HEK293 (cell line): ENCODE results near the gene TRAM2.

Experiments used
- CTCF ChIA-PET: fragments of 350-600 bp; formaldehyde crosslinking; extraction: SDS; loops from one replicate; lab custom pipeline; 2021; ENCODE audit warnings: antibody characterized with exemption; lab: Yijun Ruan, JAX
- POLR2A ChIA-PET: fragments of 300-600 bp; formaldehyde crosslinking; extraction: SDS; loops from one replicate; lab custom pipeline; 2020; ENCODE audit warnings: antibody characterized with exemption, inconsistent platforms; lab: Yijun Ruan, JAX
- H3K27ac ChIP-seq: fragments of 200-500 bp; sonication (Bioruptor generic); 2 replicates; pipeline ENCODE4 v1.5.1; 2014; ENCODE audit warnings: low read depth, low read length, control low read depth, inconsistent platforms; ENCODE audit errors: extremely low read depth
- H3K36me3 ChIP-seq, 2 experiments: fragments of 200-500 bp in 1 of 2; sonication (Bioruptor generic) in 1 of 2; 1 replicate in 1 of 2; 2 replicates in 1 of 2; pipeline ENCODE4 v1.5.1; 2014 to 2017; ENCODE audit warnings: inconsistent platforms in 2 of 2, low read length in 2 of 2; ENCODE audit not compliant: control insufficient read depth in 2 of 2, insufficient read depth in 1 of 2
- H3K4me1 ChIP-seq: fragments of 200-500 bp; sonication (Bioruptor generic); 2 replicates; pipeline ENCODE4 v1.5.1; 2014; ENCODE audit warnings: mild to moderate bottlenecking, low read length, inconsistent platforms; ENCODE audit not compliant: control insufficient read depth, insufficient read depth
- H3K4me3 ChIP-seq: 2 replicates; pipeline ENCODE4 v1.5.1; 2011; ENCODE audit warnings: low read depth, mild to moderate bottlenecking, control low read depth, low read length, moderate library complexity
- H3K9me3 ChIP-seq: fragments of 200-500 bp; sonication (Bioruptor generic); 2 replicates; pipeline ENCODE4 v1.5.1; 2014; ENCODE audit warnings: low read depth, low read length, inconsistent platforms; ENCODE audit not compliant: control insufficient read depth, insufficient read depth
- EGR2 ChIP-seq: fragments of 450-650 bp; formaldehyde crosslinking; IDR thresholded peaks from 2 replicates; pipeline ENCODE4 v1.5.1; 2016; ENCODE audit warnings: low read depth, missing biosample characterization, missing genetic modification characterization
- GLI2 ChIP-seq: fragments of 450-650 bp; formaldehyde crosslinking; IDR thresholded peaks from 2 replicates; pipeline ENCODE4; 2017; ENCODE audit warnings: missing biosample characterization, missing genetic modification characterization, low read depth, borderline replicate concordance
- GLI4 ChIP-seq: fragments of 450-650 bp; formaldehyde crosslinking; IDR thresholded peaks from 2 replicates; pipeline ENCODE4 v1.5.1; 2016; ENCODE audit warnings: missing biosample characterization, missing genetic modification characterization
- MEIS1 ChIP-seq: sonication (generic); formaldehyde crosslinking; IDR thresholded peaks from 2 replicates; pipeline ENCODE4 v1.8.1; 2022; ENCODE audit warnings: missing genetic modification reagents, mild to moderate bottlenecking, borderline replicate concordance
- PRDM6 ChIP-seq: fragments of 450-650 bp; formaldehyde crosslinking; IDR thresholded peaks from 2 replicates; pipeline ENCODE4 v1.5.1; 2017; ENCODE audit warnings: missing biosample characterization, missing genetic modification characterization
- SP3 ChIP-seq: fragments of 450-650 bp; formaldehyde crosslinking; IDR thresholded peaks from 2 replicates; pipeline ENCODE4 v1.5.1; 2016; ENCODE audit warnings: missing biosample characterization, missing genetic modification characterization
- TSHZ1 ChIP-seq: fragments of 450-650 bp; formaldehyde crosslinking; IDR thresholded peaks from 2 replicates; pipeline ENCODE4 v1.5.1; 2016; ENCODE audit warnings: missing biosample characterization, missing genetic modification characterization, borderline replicate concordance
- WT1 ChIP-seq: fragments of 450-650 bp; formaldehyde crosslinking; IDR thresholded peaks from 2 replicates; pipeline ENCODE4 v1.5.1; 2016; ENCODE audit warnings: missing biosample characterization, missing genetic modification characterization
- ZBTB48 ChIP-seq: fragments of 450-650 bp; formaldehyde crosslinking; IDR thresholded peaks from 2 replicates; pipeline ENCODE4 v1.5.1; 2016; ENCODE audit warnings: missing biosample characterization, missing genetic modification characterization
- ZEB2 ChIP-seq: fragments of 450-650 bp; formaldehyde crosslinking; IDR thresholded peaks from 2 replicates; pipeline ENCODE4 v1.5.1; 2016; ENCODE audit warnings: missing biosample characterization, missing genetic modification characterization
- ZIC2 ChIP-seq: fragments of 450-650 bp; formaldehyde crosslinking; IDR thresholded peaks from 2 replicates; pipeline ENCODE4 v1.5.1; 2016; ENCODE audit warnings: missing biosample characterization, missing genetic modification characterization
- ZNF211 ChIP-seq: fragments of 450-650 bp; formaldehyde crosslinking; IDR thresholded peaks from 2 replicates; pipeline ENCODE4 v1.5.1; 2016; ENCODE audit warnings: low read depth, missing biosample characterization, missing genetic modification characterization
- ZNF280D ChIP-seq: fragments of 450-650 bp; formaldehyde crosslinking; IDR thresholded peaks from 2 replicates; pipeline ENCODE4 v1.5.1; 2016; ENCODE audit warnings: missing biosample characterization, missing genetic modification characterization
- ZNF302 ChIP-seq: fragments of 450-650 bp; formaldehyde crosslinking; IDR thresholded peaks from 2 replicates; pipeline ENCODE4 v1.5.1; 2016; ENCODE audit warnings: missing biosample characterization, missing genetic modification characterization, low read depth
- ZNF354C ChIP-seq: fragments of 450-650 bp; formaldehyde crosslinking; IDR thresholded peaks from 2 replicates; pipeline ENCODE4 v1.5.1; 2016; ENCODE audit warnings: missing biosample characterization, missing genetic modification characterization, low read depth, borderline replicate concordance
- ZNF37A ChIP-seq: fragments of 450-650 bp; IDR thresholded peaks from 2 replicates; pipeline ENCODE4 v1.5.1; 2018; ENCODE audit warnings: missing biosample characterization, missing genetic modification characterization
- ZNF513 ChIP-seq: fragments of 450-650 bp; IDR thresholded peaks from 2 replicates; pipeline ENCODE4 v1.5.1; 2018; ENCODE audit warnings: missing biosample characterization, missing genetic modification characterization
- ZNF549 ChIP-seq: fragments of 450-650 bp; IDR thresholded peaks from 2 replicates; pipeline ENCODE4 v1.5.1; 2018; ENCODE audit warnings: missing biosample characterization, missing genetic modification characterization, mild to moderate bottlenecking, inconsistent platforms, moderate library complexity
- ZNF585B ChIP-seq: fragments of 450-650 bp; formaldehyde crosslinking; IDR thresholded peaks from 2 replicates; pipeline ENCODE4 v1.5.1; 2016; ENCODE audit warnings: missing biosample characterization, missing genetic modification characterization
- ZNF596 ChIP-seq: fragments of 450-650 bp; IDR thresholded peaks from 2 replicates; pipeline ENCODE4 v1.5.0; 2018; ENCODE audit warnings: missing biosample characterization, mild to moderate bottlenecking, missing genetic modification characterization, moderate library complexity
- ZSCAN30 ChIP-seq: fragments of 450-650 bp; IDR thresholded peaks from 2 replicates; pipeline ENCODE4 v1.5.1; 2018; ENCODE audit warnings: missing biosample characterization, mild to moderate bottlenecking, missing genetic modification characterization, moderate library complexity

TRAM2 gene

GRCh38 chr6:52577022-52577777 lies at the start of gene TRAM2 (continued):
- TF ChIP-seq ZSCAN30 (tag by site-specific recombination) (peak; percentile 87), SP3 (tag by site-specific recombination) (no peak), ZNF513 (tag by site-specific recombination) (peak; percentile 23; the same call in 1 of the 2 replicates)

GRCh38 chr6:52622810-52623209 lies 46.0 kb upstream of the TRAM2 start:
- CTCF ChIA-PET = interaction anchor here (1.3 kb wide), 1 partner anchor 24 kb away, joined by 3 read pairs; no protein-coding TSS in a partner anchor
- TF ChIP-seq ZNF37A (tag by site-specific recombination) (no peak), ZIC2 (no peak), EGR2 (tag by site-specific recombination) (no peak), PRDM6 (no peak), GLI4 (tag by site-specific recombination) (no peak), ZNF302 (tag by site-specific recombination) (no peak), WT1 (tag by site-specific recombination) (no peak), ZNF596 (tag by site-specific recombination) (no peak), ZNF280D (tag by site-specific recombination) (no peak)

GRCh38 chr6:52621631-52622030 lies 44.8 kb upstream of the TRAM2 start:
- Histone ChIP-seq H3K4me3 (no peak overlapping the region), H3K4me1 (no peaks in the 10 kb centered on the region; the same call in 1 of the 2 replicates), H3K9me3 (no peaks in the 10 kb centered on the region), H3K27ac (no peak overlapping the region), H3K36me3 (no peaks in the 10 kb centered on the region)
- CTCF ChIA-PET = interaction anchor here (0.7 to 1.8 kb wide), 2 partner anchors 26 to 29 kb away, joined by 3 to 4 read pairs; no protein-coding TSS in a partner anchor
- POLR2A ChIA-PET = no interaction called here
- no peak for TF ChIP-seq MEIS1 (CRISPR knock-in tag)
- TF ChIP-seq GLI2 (tag by site-specific recombination) = no peak
- TF ChIP-seq ZEB2 (tag by site-specific recombination) = no peak
- TF ChIP-seq ZNF211 (tag by site-specific recombination) = no peak
- no peak for TF ChIP-seq ZNF549
- TF ChIP-seq ZNF354C (tag by site-specific recombination) = no peak
- TF ChIP-seq ZNF585B (tag by site-specific recombination) = no peak
- no peak for TF ChIP-seq GLI4 (tag by site-specific recombination)
- TF ChIP-seq ZBTB48 = no peak
- no peak for TF ChIP-seq TSHZ1 (tag by site-specific recombination)

More at GRCh38 chr6:52622810-52623209, 46.0 kb upstream of the TRAM2 start:
- H3K4me1 ChIP-seq = no peaks in the 10 kb centered on the region; the same call in 1 of the 2 replicates
- no peaks in the 10 kb centered on the region for H3K36me3 ChIP-seq
- no peak overlapping the region for H3K27ac ChIP-seq
- POLR2A ChIA-PET = no interaction called here
- no peak overlapping the region for H3K4me3 ChIP-seq
- no peaks in the 10 kb centered on the region for H3K9me3 ChIP-seq
